CD4-positive, alpha-beta T cell (primary cell): Measurements from ENCODE around the gene ZIC1. TPM values are rescaled to one million over a fixed set of nuclear protein-coding genes. Genes with fewer than 3 reads are reported as not detected.

Experiments
- ATAC-seq: fragments of 200-7000 bp; cut with Tn5 transposase; one replicate; pipeline ENCODE4 v1.10.0; 2022; ENCODE audit warnings: mild to moderate bottlenecking; ENCODE audit not compliant: poor library complexity
- CTCF ChIA-PET: fragments of 350-600 bp; sonication (Branson Sonifier 250); formaldehyde crosslinking; loops from one replicate; lab custom pipeline; 2021; ENCODE audit warnings: antibody characterized with exemption, inconsistent platforms; lab: Charles Lee
- POLR2A ChIA-PET: fragments of 350-600 bp; sonication (Branson Sonifier 250); formaldehyde crosslinking; loops from one replicate; lab custom pipeline; 2021; ENCODE audit warnings: antibody characterized with exemption, inconsistent platforms; lab: Charles Lee
- DNase-seq, 14 experiments: peaks; one replicate each; pipeline ENCODE4 v3.0.0-alpha.2; 2013 to 2020; ENCODE audit warnings: mixed read lengths in 2 of 14
- H3K27ac ChIP-seq, 2 donors: one replicate each; pipeline versions ENCODE4 v1.5.1 to v1.7.0; 2013; ENCODE audit warnings: low read length in 2 of 2, low read depth in 1 of 2, mild to moderate bottlenecking in 1 of 2
- H3K27me3 ChIP-seq, 2 experiments: 1 replicate in 1 of 2; 2 replicates in 1 of 2; pipeline versions ENCODE4 v1.6.1 to v1.7.0; 2013; ENCODE audit warnings: low read length in 2 of 2, control low read depth in 1 of 2, mild to moderate bottlenecking in 1 of 2, moderate library complexity in 1 of 2; ENCODE audit not compliant: insufficient read depth in 2 of 2, control insufficient read depth in 1 of 2
- H3K36me3 ChIP-seq: one replicate; pipeline ENCODE4 v1.6.1; 2013; ENCODE audit warnings: low read length, control low read depth; ENCODE audit not compliant: insufficient read depth
- H3K4me1 ChIP-seq: one replicate; pipeline ENCODE4 v1.6.1; 2013; ENCODE audit warnings: low read length, control low read depth; ENCODE audit not compliant: insufficient read depth
- H3K4me3 ChIP-seq: one replicate; pipeline ENCODE4 v1.5.1; 2013; ENCODE audit warnings: mild to moderate bottlenecking, low read length, moderate library complexity
- H3K9me3 ChIP-seq, 2 experiments: 1 replicate in 1 of 2; 2 replicates in 1 of 2; pipeline versions ENCODE4 v1.6.1 to v1.7.0; 2013; ENCODE audit warnings: low read length in 2 of 2, mild to moderate bottlenecking in 2 of 2, control low read depth in 1 of 2, moderate library complexity in 1 of 2; ENCODE audit not compliant: control insufficient read depth in 1 of 2, insufficient read depth in 1 of 2
- H3K27ac Mint-ChIP-seq: one replicate; pipeline ENCODE4 v1.8.0; 2020; ENCODE audit warnings: mixed read lengths
- H3K27me3 Mint-ChIP-seq: one replicate; pipeline ENCODE4 v1.8.0; 2021; ENCODE audit warnings: mixed read lengths
- H3K36me3 Mint-ChIP-seq: one replicate; pipeline ENCODE4 v1.8.0; 2021; ENCODE audit warnings: low read depth, mixed read lengths
- H3K4me1 Mint-ChIP-seq: one replicate; pipeline ENCODE4 v1.8.0; 2021; ENCODE audit warnings: low read depth, mixed read lengths
- H3K4me3 Mint-ChIP-seq: one replicate; pipeline ENCODE4 v1.8.0; 2020; ENCODE audit warnings: mild to moderate bottlenecking, mixed read lengths
- H3K9me3 Mint-ChIP-seq: one replicate; pipeline ENCODE4 v1.8.0; 2020; ENCODE audit warnings: mixed read lengths
- CTCF ChIP-seq: fragments of 200-600 bp; IDR thresholded peaks from one replicate; pipeline ENCODE4 v1.8.0; 2022; ENCODE audit warnings: antibody characterized with exemption, mild to moderate bottlenecking
- intact Hi-C, 2 experiments: fragments of 100-400 bp; cut with DNase I in 1 of 2; cut with micrococcal nuclease in 1 of 2; formaldehyde crosslinking; loops; one replicate each; pipeline versions ENCODE4 v1.15.1 to v1.9.0; 2023 to 2025; cut with DNase I, micrococcal nuclease
- total RNA-seq, 174 experiments: library from RNA in 2 of 174; stranded (reverse) in 2 of 174; gene quantifications; one replicate each; pipeline ENCODE4 v1.2.3 and lab custom pipeline; 2021 to 2026

The ZIC1 gene
- total RNA-seq, 2 experiments from 2014 or later = not detected

- Histone ChIP-seq H3K4me1 (no peaks in the 10 kb centered on the region), H3K9me3 (peaks cover 27 to 40% of the 10 kb centered on the region in 2 experiments), H3K27ac (no peak overlapping the region), H3K27me3 (peaks cover 53 to 62% of the 10 kb centered on the region in 2 experiments), H3K4me3 (no peak overlapping the region), H3K36me3 (no peaks in the 10 kb centered on the region)
- ChIA-PET POLR2A (no interaction called here), CTCF (no interaction called here)
- intact Hi-C loops = no loop called here
- TF ChIP-seq CTCF = no peak
- ATAC-seq (no peak), DNase-seq (no peak)
- Mint-ChIP-seq H3K27ac (no peak overlapping the region), H3K9me3 (no peaks in the 10 kb centered on the region), H3K4me1 (no peaks in the 10 kb centered on the region), H3K4me3 (no peak overlapping the region), H3K36me3 (no peaks in the 10 kb centered on the region), H3K27me3 (peaks cover 53% of the 10 kb centered on the region)
Observed at GRCh38 chr3:147424581-147425387, 15.6 kb downstream of the ZIC1 start.

DNA sequence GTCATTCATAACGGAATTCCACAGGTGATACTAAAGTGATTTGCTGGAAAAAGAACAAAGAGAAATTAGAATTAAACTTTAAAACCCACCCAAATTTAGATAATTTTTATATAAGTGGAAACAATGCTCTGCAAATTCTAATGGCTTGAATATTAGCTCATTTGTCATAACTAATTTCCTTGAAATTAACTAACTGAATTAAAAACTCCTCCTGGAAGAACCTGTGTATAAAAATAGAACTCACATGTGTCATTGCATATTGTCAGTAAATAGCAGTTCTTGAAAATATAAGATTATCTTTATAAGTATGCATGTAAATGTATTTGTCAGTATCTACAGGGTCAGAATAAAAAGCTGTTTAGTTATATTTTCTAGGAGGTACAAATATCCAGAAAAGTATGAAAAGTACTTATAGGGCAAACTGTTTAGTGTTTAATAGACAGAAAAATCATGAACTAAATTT lies 16.3 kb downstream of the ZIC1 start:
- TF ChIP-seq CTCF = no peak
- H3K4me1 Mint-ChIP-seq = no peaks in the 10 kb centered on the region
- no peaks in the 10 kb centered on the region for H3K9me3 Mint-ChIP-seq
- Histone ChIP-seq H3K4me3 (no peak overlapping the region), H3K27ac (no peak overlapping the region), H3K36me3 (no peaks in the 10 kb centered on the region), H3K9me3 (peaks cover 21 to 35% of the 10 kb centered on the region in 2 experiments), H3K4me1 (no peaks in the 10 kb centered on the region), H3K27me3 (peaks cover 47 to 56% of the 10 kb centered on the region in 2 experiments)
- no peaks in the 10 kb centered on the region for H3K36me3 Mint-ChIP-seq
- no peak overlapping the region for H3K27ac Mint-ChIP-seq
- ATAC-seq (no peak), DNase-seq (no peak)
- no peak overlapping the region for H3K4me3 Mint-ChIP-seq
- ChIA-PET CTCF (no interaction called here), POLR2A (no interaction called here)
- intact Hi-C loops = no loop called here
- H3K27me3 Mint-ChIP-seq = peaks cover 46% of the 10 kb centered on the region

DNA sequence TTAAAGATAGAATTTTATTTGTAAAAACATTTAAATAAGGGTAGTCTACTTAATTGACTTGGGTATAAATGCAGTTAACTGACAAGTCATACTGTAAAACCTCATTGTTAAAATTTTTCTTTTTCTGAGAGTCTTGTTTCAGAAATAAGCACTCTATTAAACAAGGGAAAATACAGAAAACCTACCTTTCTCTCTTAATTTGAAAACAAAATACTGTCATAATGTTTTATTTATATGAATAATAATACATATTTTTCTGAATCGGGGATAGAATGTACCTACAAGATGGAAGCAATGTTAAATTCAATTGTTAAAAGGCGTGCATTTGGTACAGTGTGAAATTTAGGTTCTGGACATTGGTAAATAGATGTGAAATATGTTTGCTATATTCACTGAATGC lies 17.8 kb downstream of the ZIC1 start:
- H3K4me1 Mint-ChIP-seq = no peaks in the 10 kb centered on the region
- H3K4me3 ChIP-seq = no peak overlapping the region
- H3K4me1 ChIP-seq = no peaks in the 10 kb centered on the region
- ATAC-seq (no peak), DNase-seq (no peak)
- no peaks in the 10 kb centered on the region for H3K9me3 Mint-ChIP-seq
- no peak for TF ChIP-seq CTCF
- H3K4me3 Mint-ChIP-seq = no peak overlapping the region
- H3K27ac Mint-ChIP-seq = no peak overlapping the region
- H3K27ac ChIP-seq = no peak overlapping the region
- ChIA-PET POLR2A (no interaction called here), CTCF (no interaction called here)
- peaks cover 34 to 41% of the 10 kb centered on the region in 2 experiments for H3K27me3 ChIP-seq
- H3K36me3 ChIP-seq = no peaks in the 10 kb centered on the region
- intact Hi-C loops = no loop called here
- peaks cover 12 to 22% of the 10 kb centered on the region in 2 experiments for H3K9me3 ChIP-seq
- H3K36me3 Mint-ChIP-seq = no peaks in the 10 kb centered on the region
- peaks cover 35% of the 10 kb centered on the region for H3K27me3 Mint-ChIP-seq
